ENCODE measurements around the gene ABCD3. TPM values are rescaled to one million over a fixed set of nuclear protein-coding genes. Genes with fewer than 3 reads are reported as not detected.
A peak's percentile ranks its signal among the peaks of the same experiment; 100 is the strongest.

The ABCD3 gene
- total RNA-seq, 4 donors from 2014 or later: 26.8 to 60.2 (median 33.8) TPM

GRCh38 chr1:94540440-94541245 lies 122.5 kb downstream of the ABCD3 start:
- TF ChIP-seq POLR2A (IDR thresholded peaks at IDR 0.05): no peak
- TF ChIP-seq CTCF (IDR thresholded peaks at IDR 0.05): no peak
- TF ChIP-seq POLR2AphosphoS5 (IDR thresholded peaks at IDR 0.05): no peak
- TF ChIP-seq EP300 (IDR thresholded peaks at IDR 0.05): no peak
- peak overlapping the region; percentile 61 to 74 for H3K4me3 ChIP-seq
- H3K36me3 ChIP-seq: peaks cover 0 to 8% of the 10 kb centered on the region in 2 donors
- peaks cover 17% of the 10 kb centered on the region for H3K27me3 ChIP-seq
- H3K27ac ChIP-seq: peak overlapping the region in 3 of 4 donors; percentile 83 to 95 (median 86)
- H3K9me3 ChIP-seq: no peaks in the 10 kb centered on the region
- WGBS, 2 donors (ENCODE audit: low coverage in 1 of 2): 53 to 73% methylated on average over 9 to 10 of the region's 23 CpGs
- no peak for ATAC-seq
- H3K4me1 ChIP-seq: peaks cover 0 to 39% (median 9%) of the 10 kb centered on the region in 3 donors

- no CpG with 5 or more reads among the region's 94 CpGs for WGBS, 2 donors (ENCODE audit: low coverage in 1 of 2)
- Histone ChIP-seq H3K36me3 (no peaks in the 10 kb centered on the region), H3K4me3 (peak within 1 kb of the TSS; percentile 61 to 74), H3K27ac (peak within 1 kb of the TSS; percentile 51 to 95 (median 84)), H3K4me1 (peaks cover 0 to 39% (median 9%) of the 10 kb centered on the region in 3 donors), H3K9me3 (no peaks in the 10 kb centered on the region), H3K27me3 (peaks cover 17% of the 10 kb centered on the region)
- TF ChIP-seq EP300 (IDR thresholded peaks at IDR 0.05) (no peak), POLR2A (IDR thresholded peaks at IDR 0.05) (peak; percentile 71 to 77), POLR2AphosphoS5 (IDR thresholded peaks at IDR 0.05) (peak; percentile 99), CTCF (IDR thresholded peaks at IDR 0.05) (peak in 2 of 4 experiments; percentile 14 to 36)
- ATAC-seq: peak; percentile 94
Observed at GRCh38 chr1:94541246-94542087, 123.3 kb downstream of the ABCD3 start, which contains the start of gene F3. Gene F3, minus strand, starts transcription at chr1:94541759. Its CDS starts 123 bp downstream, at chr1:94541636.

- 3% methylated on average over 8 to 11 of the region's 26 CpGs for WGBS, 2 donors (ENCODE audit: low coverage in 1 of 2)
- ATAC-seq: peak; percentile 17
- TF ChIP-seq POLR2A (IDR thresholded peaks at IDR 0.05) (no peak), POLR2AphosphoS5 (IDR thresholded peaks at IDR 0.05) (peak; percentile 26), CTCF (IDR thresholded peaks at IDR 0.05) (peak in 1 of 4 experiments; percentile 1), EP300 (IDR thresholded peaks at IDR 0.05) (no peak)
- Histone ChIP-seq H3K4me1 (peaks cover 0 to 39% (median 9%) of the 10 kb centered on the region in 3 donors), H3K36me3 (no peaks in the 10 kb centered on the region), H3K27me3 (peaks cover 17% of the 10 kb centered on the region), H3K4me3 (peak overlapping the region; percentile 61 to 74), H3K9me3 (no peaks in the 10 kb centered on the region), H3K27ac (peak overlapping the region; percentile 51 to 95 (median 84))
Observed at GRCh38 chr1:94542088-94542870, 124.1 kb downstream of the ABCD3 start.

- peaks cover 17% of the 10 kb centered on the region for H3K27me3 ChIP-seq
- WGBS, 2 donors (ENCODE audit: low coverage in 1 of 2): 38 to 44% methylated on average over 1 of the region's 1 CpG
- no peaks in the 10 kb centered on the region for H3K36me3 ChIP-seq
- ATAC-seq: no peak
- H3K4me3 ChIP-seq: peak overlapping the region in 1 of 2 donors; percentile 74
- TF ChIP-seq EP300 (IDR thresholded peaks at IDR 0.05) (no peak), CTCF (IDR thresholded peaks at IDR 0.05) (no peak), POLR2AphosphoS5 (IDR thresholded peaks at IDR 0.05) (no peak), POLR2A (IDR thresholded peaks at IDR 0.05) (no peak)
- H3K27ac ChIP-seq: peak overlapping the region in 2 of 4 donors; percentile 83 to 95
- peaks cover 0 to 39% (median 9%) of the 10 kb centered on the region in 3 donors for H3K4me1 ChIP-seq
- no peaks in the 10 kb centered on the region for H3K9me3 ChIP-seq
Observed at GRCh38 chr1:94543001-94543400, 124.8 kb downstream of the ABCD3 start.

All from gastroesophageal sphincter (tissue), 4 donors.